Fibroblast of the conjunctiva (primary cell): ENCODE results near the gene FAM168A.
"Not testable (repeated sequence)": the region's sequence is repeated elsewhere in the genome, so short reads cannot be mapped to it uniquely, and the experiment has no call there.

ENCODE experiments used
- DNase-seq: peaks from one replicate; pipeline ENCODE4 v3.0.0-alpha.2; 2010; ENCODE audit warnings: low read depth

FAM168A gene

DNA sequence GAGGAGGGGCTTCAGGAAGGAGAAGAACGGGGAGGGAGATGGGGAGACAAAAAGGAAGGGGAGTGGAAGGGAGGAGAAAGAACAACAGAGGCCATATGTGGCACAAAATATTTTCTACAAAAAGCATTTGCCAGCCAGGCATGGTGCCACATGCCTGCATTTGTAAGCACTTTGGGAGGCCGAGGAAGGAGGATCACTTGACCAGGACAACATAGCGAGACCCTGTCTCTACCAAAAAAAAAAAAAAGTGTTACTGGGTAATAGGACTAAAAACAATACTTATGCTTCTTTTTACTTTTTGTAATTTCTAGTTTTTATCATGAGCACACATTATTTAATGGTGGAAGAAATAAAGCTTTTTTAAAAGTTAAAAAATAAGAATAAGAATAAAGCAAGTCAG lies 5.3 kb downstream of the FAM168A start:
- DNase-seq: no peak

DNA sequence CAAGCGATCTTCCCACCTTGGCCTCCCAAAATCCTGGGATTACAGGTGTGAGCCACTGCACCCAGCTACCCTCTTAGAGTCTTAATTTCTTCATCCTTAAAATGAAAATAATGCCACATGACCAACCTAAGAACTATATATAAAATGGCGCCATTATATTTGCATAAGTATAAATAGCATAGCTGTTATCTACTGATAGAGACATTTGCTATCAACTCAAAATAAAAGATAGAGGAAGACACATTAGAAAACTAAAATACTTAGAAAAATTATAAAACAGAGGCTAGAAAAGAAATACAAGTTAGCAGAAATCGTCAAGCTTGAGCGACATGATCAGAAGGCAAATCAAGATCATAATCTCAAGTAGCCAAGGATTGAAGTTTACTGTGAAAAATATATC lies 6.2 kb downstream of the FAM168A start:
- DNase-seq: no peak

DNA sequence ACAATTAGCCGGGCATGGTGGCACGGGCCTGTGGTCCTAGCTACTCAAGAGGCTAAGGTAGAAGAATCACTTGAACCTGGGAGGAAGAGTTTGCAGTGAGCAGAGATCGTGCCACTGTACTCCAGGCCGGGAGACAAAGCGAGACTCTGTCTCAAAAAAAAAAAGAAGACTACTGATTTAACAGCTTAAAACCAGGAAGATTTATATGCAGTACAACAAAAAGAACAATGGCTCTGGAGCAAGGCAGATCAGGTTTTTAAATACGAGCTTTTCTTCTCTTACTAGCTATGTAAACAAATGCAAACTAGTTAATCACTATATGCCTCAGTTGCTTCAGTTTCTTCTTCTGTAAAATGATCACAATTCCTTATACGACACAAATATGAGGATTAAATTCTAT lies 6.9 kb downstream of the FAM168A start:
- DNase-seq: no peak

DNA sequence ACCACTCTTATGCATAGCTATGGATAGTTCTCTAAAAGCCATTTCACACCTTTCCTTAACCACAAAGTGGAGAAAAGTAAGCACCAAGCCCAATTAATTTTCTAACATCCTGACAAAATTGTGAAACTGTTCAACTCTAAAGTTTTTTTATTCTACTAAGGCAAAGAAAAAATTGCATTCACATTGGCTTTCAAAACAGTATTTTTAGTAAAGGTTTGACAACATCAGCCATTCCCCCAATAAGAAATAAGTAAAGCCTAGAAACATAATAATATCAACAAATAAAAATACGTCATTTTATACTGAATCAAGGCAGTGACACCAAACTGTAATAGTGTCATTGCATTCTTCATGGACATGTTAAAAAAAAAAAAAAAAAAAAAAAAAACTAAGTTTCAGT lies 11.1 kb downstream of the FAM168A start:
- no peak for DNase-seq

DNA sequence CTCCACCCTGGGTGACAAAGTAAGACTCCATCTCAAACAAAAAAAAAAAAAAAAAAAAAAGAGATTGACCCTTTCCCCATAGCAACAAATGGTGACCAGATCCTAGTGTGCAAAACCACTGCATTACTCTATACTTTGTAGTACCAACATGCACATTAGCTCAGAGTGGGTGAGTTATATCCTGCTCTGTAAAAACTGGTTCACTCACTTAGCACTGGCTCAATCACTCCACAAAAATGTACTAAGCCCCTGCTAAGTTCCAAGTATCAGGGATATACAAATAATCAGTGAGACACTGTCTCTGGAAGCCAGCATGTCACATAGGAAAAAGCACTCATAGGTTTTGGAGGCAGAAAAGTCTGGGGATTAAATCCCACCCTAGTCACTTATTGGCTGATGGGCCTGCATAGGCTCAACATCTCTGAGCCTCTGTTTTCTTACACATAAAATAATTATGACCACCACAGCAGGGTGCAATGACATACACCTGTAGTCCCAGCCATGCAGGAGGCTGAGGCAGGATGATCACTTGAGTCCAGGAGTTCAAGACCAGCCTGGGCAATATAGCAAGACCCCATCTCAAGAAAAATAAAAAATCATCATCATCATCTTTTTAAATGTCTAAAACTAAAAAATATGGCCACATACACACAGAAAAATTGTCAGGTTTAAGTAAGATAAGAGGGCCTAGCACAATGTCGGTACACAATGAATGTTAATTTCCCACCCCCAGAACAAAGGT lies 11.9 kb downstream of the FAM168A start:
- DNase-seq: no peak

DNA sequence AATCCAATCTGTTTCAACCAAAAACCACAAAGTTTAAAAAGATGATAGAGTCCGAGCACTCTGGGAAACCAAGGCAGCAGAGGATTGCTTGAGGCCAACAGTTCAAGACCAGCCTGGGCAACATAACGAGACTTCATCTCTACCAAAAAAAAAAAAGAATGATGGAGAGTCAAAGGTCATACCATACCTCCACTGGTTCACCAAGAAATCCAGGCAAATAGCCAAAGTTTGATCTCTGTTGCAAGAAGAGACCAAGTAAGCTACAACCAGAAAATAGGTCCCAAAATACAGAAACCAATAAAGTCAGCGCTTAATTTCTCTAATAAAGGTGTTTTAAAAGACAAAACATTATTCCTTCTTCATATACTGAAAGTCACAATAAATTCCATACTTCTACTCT lies 13.1 kb downstream of the FAM168A start:
- DNase-seq: no peak

DNA sequence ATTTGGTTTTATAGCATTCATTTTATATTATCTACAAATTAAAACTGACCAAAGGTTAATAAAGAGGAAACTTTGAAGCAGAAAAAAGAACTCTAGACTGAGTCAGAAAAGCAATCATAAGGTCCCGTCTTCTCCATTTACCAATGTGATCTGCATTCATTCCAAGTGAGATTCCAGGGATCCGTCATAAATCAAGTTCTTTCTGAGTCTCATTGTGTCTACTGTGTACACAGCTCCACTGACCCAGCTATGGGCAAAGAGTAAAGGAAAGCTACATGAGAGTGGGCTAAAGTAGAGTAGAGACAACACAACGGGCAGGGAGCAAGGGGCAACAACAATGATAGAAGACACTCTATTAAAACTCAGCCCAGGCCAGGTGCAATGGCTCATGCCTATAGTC lies 15.3 kb downstream of the FAM168A start:
- no peak for DNase-seq

DNA sequence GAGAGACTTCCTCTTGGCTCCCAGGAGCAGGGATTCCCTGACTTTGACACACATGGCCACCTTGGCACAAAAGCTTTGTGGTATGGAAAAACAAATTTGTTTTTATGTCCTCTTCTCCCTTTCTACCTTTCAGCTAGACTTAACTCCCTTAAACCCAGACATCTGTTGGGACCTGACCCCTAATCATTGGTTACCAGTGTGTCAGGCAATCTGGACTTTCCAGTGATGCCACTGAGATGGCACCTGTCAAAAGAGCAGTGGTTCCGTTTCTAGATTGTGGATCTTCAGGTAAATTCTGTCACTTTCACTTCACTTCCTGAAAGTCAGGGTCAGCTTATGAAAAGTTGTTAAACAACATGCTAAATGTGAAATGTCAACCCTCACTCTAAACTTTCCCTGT lies 17.2 kb downstream of the FAM168A start:
- not testable (repeated sequence) for DNase-seq

DNA sequence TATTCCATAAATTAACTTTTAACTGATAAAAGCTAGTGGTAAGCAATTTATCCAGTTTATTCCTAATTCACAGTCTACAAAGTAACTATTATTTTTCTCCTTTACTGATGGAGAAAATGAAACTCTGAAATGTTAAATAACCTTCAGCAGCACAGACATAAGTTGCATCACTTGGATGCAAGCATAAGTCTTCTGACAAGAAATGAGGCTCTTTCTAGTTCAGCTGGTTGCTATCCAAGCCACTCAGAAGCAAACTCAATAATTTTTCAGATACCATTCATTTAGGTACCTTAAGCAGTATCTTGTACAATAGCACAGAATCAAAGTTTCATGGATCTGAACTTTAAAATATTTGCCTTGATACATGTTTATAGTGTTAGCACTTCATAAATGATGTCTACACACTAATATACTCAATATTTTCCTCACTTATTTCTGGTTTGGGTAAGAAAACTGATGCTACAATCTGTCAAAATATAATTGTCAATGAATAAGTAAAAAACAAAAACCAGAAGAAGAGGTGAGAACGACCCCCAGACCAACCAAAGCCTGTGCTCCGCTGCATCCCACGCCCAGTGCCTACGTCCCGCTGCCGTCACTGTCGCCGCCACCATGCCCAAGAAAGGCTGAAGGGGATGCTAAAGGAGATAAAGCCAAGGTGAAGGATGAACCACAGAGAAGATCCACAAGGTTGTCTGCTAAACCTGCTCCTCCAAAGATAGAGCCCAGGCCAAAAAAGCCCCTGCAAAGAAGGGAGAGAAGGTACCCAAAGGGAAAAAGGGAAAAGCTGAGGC lies 18.1 kb downstream of the FAM168A start:
- no peak for DNase-seq

DNA sequence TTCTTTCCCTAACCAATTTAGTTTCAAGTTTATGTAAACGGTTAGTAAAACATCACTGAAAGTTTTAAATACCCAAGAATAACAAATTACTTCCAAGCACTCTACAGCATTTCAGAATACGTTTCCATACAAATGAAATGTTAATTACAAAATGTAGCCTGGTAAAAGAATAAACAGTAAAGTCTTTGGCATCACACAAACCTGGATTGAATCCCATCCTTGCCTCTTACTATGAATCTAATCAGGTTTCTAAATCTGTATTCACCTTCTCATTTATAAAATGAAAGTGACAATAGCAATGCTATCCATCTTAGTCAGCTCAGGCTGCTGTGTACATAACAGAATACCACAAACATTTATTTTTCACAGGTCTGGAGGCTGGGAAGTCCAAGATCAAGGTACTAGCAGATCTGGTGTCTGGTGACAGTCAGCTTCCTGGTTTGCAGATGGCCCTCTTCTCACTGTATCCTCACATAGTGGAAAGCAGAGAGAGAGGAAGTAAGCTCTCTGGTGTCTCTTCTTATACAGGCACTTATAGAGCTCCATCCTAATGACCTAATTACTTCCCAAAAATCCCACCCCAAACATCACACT lies 19.2 kb downstream of the FAM168A start:
- no peak for DNase-seq

DNA sequence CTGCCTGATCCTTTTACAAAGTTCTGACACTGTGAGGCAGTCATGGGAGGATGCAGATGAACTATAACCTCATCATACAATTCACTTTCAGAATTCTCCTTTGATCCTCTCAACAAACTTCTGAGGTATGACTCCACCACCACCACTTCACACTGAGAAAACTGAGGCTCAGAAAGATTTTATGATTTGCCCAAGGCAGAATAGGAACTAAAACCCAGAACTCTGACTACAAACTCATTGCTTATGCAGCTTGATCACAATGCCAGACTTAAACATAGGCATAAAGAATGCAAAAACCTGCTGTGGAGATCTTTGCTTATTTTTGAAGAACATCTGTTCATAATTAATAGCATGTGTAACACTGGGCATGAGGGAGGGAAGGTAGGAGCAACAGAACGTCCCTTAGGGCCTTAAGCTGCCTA lies 20.4 kb downstream of the FAM168A start:
- peak; percentile 61 for DNase-seq

DNA sequence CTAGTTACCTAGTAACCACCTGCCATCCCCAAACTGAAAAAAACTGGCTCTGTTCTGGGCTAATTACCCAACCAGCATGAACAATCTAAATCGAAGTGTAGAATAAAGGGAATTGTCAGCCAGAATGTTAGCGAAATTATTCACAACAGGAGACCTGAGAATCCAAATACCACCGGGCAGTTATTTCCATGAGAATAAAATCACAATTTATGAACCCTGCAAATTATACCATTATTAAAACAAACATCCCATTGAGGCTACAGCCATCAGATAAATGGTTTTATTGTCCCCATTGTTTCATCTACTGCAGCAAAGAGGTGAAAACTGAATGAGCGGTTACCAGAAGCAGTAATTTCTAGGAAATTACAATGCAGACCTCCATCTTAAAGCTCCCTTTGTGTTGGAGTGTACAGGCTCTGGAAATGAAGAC lies 21.7 kb downstream of the FAM168A start:
- DNase-seq: no peak

DNA sequence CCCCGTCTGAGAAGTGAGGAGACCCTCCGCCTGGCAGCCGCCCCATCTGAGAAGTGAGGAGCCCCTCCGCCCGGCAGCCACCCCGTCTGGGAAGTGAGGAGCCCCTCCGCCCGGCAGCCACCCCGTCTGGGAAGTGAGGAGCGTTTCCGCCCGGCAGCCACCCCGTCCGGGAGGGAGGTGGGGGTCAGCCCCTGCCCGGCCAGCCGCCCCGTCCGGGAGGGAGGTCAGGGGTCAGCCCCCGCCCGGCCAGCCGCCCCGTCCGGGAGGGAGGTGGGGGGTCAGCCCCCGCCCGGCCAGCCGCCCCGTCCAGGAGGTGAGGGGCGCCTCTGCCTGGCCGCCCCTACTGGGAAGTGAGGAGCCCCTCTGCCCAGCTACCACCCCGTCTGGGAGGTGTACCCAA lies 25.9 kb downstream of the FAM168A start:
- not testable (repeated sequence) for DNase-seq

DNA sequence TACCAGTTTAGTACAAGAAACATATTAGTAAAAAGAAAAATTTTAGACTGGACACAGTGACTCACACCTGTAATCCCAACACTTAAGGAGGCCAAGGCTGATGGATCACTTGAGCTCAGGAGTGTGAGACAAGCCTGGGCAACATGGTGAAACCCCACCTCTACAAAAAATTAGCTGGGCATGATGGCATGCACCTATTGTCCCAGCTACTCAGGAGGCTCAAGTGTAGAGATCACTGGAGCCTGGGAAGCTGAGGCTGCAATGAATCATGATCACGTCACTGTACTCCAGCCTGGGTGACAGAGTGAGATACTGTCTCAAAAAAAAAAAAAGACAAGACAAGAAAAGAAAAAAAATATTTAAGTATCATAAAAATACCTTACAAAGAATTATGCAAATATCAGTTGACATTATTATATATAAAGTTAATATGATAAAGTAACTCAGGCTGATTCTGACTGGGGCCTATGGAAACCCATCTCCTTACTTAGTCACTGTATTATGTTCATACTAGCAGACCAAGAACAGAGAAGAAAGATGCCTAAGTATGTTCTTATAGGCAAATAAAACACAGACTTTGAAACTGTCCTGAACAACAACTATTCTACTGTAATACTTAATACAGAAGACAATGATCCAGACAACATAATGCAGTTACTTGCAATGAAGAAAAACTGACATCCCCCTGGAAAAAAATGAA lies 27.3 kb downstream of the FAM168A start:
- DNase-seq: no peak

DNA sequence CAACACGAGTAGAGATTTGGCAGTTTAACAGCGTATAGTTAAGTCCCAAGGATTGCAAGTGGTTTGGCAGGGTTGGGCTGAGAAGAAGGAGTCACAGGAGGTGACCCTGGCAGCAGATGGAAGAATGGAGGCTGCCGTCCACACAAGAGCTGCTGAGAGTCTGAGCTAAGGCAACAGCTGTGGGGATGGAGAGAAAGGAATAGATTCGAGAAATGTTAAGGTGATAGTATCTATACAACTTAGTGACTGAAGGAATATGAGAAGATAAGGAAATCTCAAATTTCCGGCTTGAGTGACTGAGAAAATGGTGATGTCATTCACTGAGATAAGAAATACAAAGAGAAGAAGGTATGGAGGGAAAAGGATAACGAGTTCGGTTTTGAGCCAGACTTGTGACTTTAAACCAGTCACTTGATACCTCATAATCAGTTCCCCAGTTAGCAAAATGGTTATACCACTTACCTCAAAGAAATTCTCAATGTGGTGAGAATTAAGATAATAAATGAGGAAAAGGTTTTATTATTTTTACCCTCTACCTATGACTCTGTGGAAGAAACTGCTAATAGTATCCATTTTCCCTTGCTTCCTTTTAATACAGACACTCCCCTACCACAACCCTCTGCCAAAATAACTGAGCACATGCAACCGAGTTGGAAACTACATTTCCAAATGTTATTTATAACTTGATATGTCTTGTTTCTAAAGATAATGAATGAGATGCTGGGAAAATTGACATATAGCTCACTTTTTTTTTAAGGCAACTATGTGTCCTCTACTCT lies 30.7 kb downstream of the FAM168A start:
- DNase-seq: no peak

DNA sequence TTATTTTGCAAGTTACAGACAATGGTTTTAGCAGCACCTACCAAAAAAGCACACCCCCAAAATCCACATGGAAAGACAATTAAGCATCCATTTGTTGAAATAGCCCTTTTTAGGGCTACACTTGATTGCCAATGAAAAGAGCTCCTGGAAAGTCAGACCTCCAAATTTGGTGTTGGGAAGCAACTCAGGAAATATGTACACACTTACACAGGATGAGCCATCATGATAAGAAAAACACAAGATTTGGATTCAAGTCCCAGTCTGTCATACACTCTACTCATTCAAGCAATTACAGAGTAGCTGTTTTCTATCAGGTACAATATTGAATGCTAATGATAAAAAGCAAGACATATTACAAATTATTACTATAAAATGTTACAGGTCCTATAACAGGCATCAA lies 31.5 kb downstream of the FAM168A start:
- DNase-seq: no peak

DNA sequence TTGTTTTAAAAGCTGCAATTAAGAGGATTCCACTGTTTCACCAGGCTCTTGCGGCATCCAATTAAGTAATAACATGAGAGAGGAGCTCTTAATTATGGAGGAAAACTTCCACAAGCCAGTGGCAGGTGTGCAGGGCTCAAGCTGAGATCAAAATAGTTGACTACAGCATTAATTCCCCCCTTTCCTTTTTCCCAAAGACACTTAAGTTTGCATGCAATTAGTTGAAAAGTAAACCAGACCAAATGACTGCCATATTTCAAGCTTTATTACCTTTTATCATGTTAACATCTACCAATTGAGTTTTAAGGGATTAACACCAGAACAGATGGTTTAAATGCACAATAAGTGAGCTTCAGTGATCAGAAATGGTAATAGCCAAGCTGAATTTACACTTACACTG lies 32.1 kb downstream of the FAM168A start:
- DNase-seq: no peak

DNA sequence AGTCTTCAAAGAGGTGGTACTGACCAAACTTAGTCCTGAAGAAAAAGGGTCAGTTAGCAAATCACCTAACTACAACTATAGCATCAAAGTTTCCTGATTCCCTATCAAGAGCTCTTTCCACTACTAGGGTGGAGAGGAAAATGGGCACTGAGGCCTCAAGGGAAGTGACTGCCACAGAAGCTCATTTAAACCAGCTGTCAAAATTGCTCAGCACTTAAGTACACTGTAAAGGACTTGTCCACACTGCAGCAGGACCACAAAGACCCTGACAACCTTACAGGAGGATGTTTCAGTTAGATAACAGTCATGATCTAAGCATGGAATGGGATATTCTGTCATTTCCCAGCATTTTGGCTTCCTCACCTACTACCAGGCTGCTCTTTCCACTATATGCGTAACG lies 33.0 kb downstream of the FAM168A start:
- DNase-seq: no peak

DNA sequence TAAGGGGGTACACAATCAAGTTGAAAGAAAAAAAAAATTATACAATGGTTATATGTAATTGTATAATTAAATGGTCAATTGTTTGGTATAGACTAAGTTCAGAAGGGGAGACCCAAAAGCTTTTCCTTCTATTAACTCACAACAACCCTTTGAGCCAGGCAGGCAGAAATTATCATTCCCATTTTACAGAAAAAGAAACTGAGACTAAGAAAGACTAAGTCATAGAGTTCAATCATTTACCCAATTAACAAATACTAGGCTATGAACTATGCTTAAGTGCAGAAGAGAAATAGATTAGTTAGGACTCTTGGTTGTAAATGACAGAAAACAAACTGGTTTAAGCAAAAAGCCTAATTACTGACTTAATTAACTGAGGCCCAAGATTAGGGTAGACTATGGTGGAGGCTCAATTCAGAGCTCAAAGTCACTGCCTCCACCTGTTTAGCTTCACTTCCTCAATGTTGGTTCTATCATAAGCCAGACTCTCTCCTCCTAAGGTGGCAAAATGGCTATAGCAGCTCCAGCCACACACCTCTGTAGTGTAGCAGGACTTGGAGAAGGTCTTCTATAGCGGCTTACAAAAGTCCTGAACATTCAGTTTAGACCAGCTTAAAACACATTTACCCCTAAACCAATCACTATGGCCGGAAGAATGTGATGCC lies 34.2 kb downstream of the FAM168A start:
- no peak for DNase-seq

DNA sequence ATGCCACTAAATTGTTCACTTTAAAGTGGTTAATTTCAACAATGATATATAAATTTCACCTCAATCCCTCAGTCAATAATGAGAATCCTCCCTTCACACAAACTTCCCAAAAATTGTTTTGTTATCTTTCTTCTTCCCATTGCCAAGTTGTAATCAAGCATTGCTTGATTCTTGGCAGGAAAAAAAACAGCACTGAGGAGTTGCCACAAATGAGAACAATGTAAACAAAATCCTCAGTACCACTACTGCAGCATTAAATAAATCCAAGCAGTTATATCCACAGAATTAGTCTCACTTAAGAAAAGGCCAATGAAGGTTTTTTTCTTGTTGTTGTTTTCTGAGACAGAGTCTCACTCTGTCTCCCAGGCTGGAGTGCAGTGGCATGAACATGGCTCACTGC lies 38.2 kb downstream of the FAM168A start:
- no peak for DNase-seq

DNA sequence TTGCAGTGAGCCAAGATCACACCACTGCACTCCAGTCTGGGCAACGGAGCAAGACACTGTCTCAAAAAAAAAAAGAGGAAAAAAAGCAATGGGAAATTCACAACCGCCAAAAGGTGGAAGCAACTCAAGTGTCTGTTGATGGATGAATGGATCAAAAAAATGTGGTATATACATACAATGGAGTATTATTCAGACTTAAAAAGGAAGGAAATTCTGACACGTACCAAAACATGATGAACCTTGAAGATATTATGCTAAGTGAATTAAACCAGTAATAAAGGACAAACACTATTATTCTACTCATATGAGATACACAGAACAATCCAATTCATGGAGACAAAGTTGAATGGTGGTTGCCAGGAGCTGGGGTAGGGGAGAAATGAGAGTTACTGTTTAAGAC lies 40.9 kb downstream of the FAM168A start:
- no peak for DNase-seq
